Measurements from ENCODE around the gene L3MBTL2. TPM values are rescaled to one million over a fixed set of nuclear protein-coding genes. Genes with fewer than 3 reads are reported as not detected.

L3MBTL2 gene
- total RNA-seq, 4 donors from 2014 or later, result 9.1 to 32.4 (median 14.5) TPM

- intact Hi-C loops (cut with DNase I; ENCODE audit: low total_unique reads), result no loop called here
- WGBS, 2 donors (ENCODE audit: low coverage in 1 of 2), result 83% methylated on average over 14 of the region's 17 CpGs; no CpG with 5 or more reads in 1 of the 2 donors
Measured at GRCh38 chr22:41229730-41230400, 24.8 kb downstream of the L3MBTL2 start.

DNA sequence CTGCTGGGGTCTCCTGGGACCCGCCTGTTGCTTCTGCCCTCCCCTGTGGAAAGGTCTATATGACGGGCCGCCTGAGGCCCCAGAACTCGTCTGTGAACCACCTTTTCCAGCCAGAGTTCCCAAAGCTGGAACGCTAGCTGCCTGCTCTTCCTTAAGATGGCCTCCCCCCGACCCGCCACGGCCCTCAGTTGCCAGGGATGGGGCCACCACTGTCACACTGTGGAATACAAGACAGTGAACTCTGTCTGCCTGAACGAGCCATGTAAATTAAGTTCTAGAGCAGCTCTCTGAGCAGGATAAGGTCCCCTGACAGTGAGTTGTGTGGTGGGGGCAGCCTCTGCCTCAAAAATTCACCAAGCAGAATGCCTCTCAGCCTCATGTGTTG lies 25.3 kb downstream of the L3MBTL2 start:
- Histone ChIP-seq H3K4me1 (no peaks in the 10 kb centered on the region), H3K27ac (no peak overlapping the region), H3K9me3 (no peaks in the 10 kb centered on the region), H3K4me3 (no peak overlapping the region), H3K36me3 (peaks cover 0 to 19% (median 0%) of the 10 kb centered on the region in 4 donors), H3K27me3 (no peaks in the 10 kb centered on the region)
- WGBS, 2 donors (ENCODE audit: low coverage in 1 of 2), result 84% methylated on average over 9 of the region's 9 CpGs; no CpG with 5 or more reads in 1 of the 2 donors
- intact Hi-C loops (cut with DNase I; ENCODE audit: low total_unique reads), result no loop called here
- DNase-seq, result no peak
- TF ChIP-seq POLR2A (IDR thresholded peaks at IDR 0.05) (no peak), EP300 (IDR thresholded peaks at IDR 0.05; ENCODE audit: low read depth) (no peak), POLR2AphosphoS5 (IDR thresholded peaks at IDR 0.05) (no peak)
- TF ChIP-seq, protein P1, sequence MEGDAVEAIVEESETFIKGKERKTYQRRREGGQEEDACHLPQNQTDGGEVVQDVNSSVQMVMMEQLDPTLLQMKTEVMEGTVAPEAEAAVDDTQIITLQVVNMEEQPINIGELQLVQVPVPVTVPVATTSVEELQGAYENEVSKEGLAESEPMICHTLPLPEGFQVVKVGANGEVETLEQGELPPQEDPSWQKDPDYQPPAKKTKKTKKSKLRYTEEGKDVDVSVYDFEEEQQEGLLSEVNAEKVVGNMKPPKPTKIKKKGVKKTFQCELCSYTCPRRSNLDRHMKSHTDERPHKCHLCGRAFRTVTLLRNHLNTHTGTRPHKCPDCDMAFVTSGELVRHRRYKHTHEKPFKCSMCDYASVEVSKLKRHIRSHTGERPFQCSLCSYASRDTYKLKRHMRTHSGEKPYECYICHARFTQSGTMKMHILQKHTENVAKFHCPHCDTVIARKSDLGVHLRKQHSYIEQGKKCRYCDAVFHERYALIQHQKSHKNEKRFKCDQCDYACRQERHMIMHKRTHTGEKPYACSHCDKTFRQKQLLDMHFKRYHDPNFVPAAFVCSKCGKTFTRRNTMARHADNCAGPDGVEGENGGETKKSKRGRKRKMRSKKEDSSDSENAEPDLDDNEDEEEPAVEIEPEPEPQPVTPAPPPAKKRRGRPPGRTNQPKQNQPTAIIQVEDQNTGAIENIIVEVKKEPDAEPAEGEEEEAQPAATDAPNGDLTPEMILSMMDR (IDR thresholded peaks at IDR 0.05), result no peak
- in situ Hi-C loops (cut with MboI; ENCODE audit: low pct_ligation_motif_present in 1 of 4, low pct_unique_long_range_greater_than_20kb in 1 of 4, low sequenced_read_pairs in 3 of 4), result no loop called here

More at GRCh38 chr22:41229730-41230400, 24.8 kb downstream of the L3MBTL2 start:
- Histone ChIP-seq H3K4me3 (no peak overlapping the region), H3K27me3 (no peaks in the 10 kb centered on the region), H3K36me3 (peaks cover 0 to 23% (median 0%) of the 10 kb centered on the region in 4 donors), H3K27ac (no peak overlapping the region), H3K4me1 (no peaks in the 10 kb centered on the region), H3K9me3 (no peaks in the 10 kb centered on the region)
- DNase-seq, result no peak
- no peak for TF ChIP-seq POLR2AphosphoS5 (IDR thresholded peaks at IDR 0.05)
- TF ChIP-seq POLR2A (IDR thresholded peaks at IDR 0.05), result no peak
- no peak for TF ChIP-seq EP300 (IDR thresholded peaks at IDR 0.05; ENCODE audit: low read depth)
- TF ChIP-seq, protein P1 (IDR thresholded peaks at IDR 0.05), result no peak
- in situ Hi-C loops (cut with MboI; ENCODE audit: low pct_ligation_motif_present in 1 of 4, low pct_unique_long_range_greater_than_20kb in 1 of 4, low sequenced_read_pairs in 3 of 4), result no loop called here

DNA sequence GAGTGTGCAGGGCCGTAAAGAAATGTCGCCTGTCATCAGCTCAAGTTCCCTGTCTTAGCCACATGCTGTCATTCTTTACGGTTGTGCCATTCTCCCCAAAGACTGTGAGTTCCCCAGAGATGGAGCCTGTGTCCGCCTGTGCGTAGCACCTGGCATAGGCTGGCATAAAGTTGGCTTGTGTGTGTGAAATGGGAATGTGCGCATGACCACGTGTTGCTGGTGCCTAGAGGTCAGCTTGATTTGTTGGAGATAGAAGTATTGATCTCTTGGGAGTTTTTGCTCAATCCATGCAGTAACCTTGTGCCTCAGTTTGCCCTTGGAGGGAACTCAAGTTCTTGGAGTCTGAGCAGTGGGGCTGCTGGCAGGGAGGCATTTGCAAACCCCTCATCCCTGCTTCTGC lies 26.3 kb downstream of the L3MBTL2 start:
- 80 to 100% methylated on average over 5 to 7 of the region's 7 CpGs for WGBS, 2 donors (ENCODE audit: low coverage in 1 of 2)
- no peak overlapping the region for H3K27ac ChIP-seq
- DNase-seq, result no peak
- peaks cover 0 to 11% (median 0%) of the 10 kb centered on the region in 4 donors for H3K36me3 ChIP-seq
- H3K9me3 ChIP-seq, result no peaks in the 10 kb centered on the region
- H3K27me3 ChIP-seq, result no peaks in the 10 kb centered on the region
- intact Hi-C loops (cut with DNase I; ENCODE audit: low total_unique reads) (no loop called here), in situ Hi-C loops (cut with MboI; ENCODE audit: low pct_ligation_motif_present in 1 of 4, low pct_unique_long_range_greater_than_20kb in 1 of 4, low sequenced_read_pairs in 3 of 4) (no loop called here)
- H3K4me3 ChIP-seq, result no peak overlapping the region
- no peaks in the 10 kb centered on the region for H3K4me1 ChIP-seq
- TF ChIP-seq POLR2A (IDR thresholded peaks at IDR 0.05) (no peak), EP300 (IDR thresholded peaks at IDR 0.05; ENCODE audit: low read depth) (no peak), POLR2AphosphoS5 (IDR thresholded peaks at IDR 0.05) (no peak)
- TF ChIP-seq, protein P1 (IDR thresholded peaks at IDR 0.05), result no peak

GRCh38 chr22:41234815-41235695 lies 29.9 kb downstream of the L3MBTL2 start:
- Histone ChIP-seq H3K36me3 (no peaks in the 10 kb centered on the region), H3K9me3 (no peaks in the 10 kb centered on the region), H3K4me1 (peaks cover 6 to 15% (median 13%) of the 10 kb centered on the region in 4 donors), H3K27me3 (no peaks in the 10 kb centered on the region), H3K4me3 (no peak overlapping the region), H3K27ac (no peak overlapping the region)
- no peak for DNase-seq
- TF ChIP-seq EP300 (IDR thresholded peaks at IDR 0.05; ENCODE audit: low read depth) (no peak), POLR2A (IDR thresholded peaks at IDR 0.05) (no peak), POLR2AphosphoS5 (IDR thresholded peaks at IDR 0.05) (no peak)
- TF ChIP-seq, protein P1 (IDR thresholded peaks at IDR 0.05), result no peak
- WGBS, 2 donors (ENCODE audit: low coverage in 1 of 2), result 76 to 100% methylated on average over 2 to 18 of the region's 19 CpGs
- in situ Hi-C loops (cut with MboI; ENCODE audit: low pct_ligation_motif_present in 1 of 4, low pct_unique_long_range_greater_than_20kb in 1 of 4, low sequenced_read_pairs in 3 of 4) (no loop called here), intact Hi-C loops (cut with DNase I; ENCODE audit: low total_unique reads) (no loop called here)

All from transverse colon (tissue), 4 donors.